WTC11 (cell line): ENCODE results near the gene CTDSP2.

Experiments
- ATF1 ChIP-seq: sonication (generic); formaldehyde crosslinking; IDR thresholded peaks from 2 replicates; pipeline ENCODE4 v1.8.1; 2023; ENCODE audit warnings: mild to moderate bottlenecking, moderate library complexity, missing genetic modification reagents
- CTCF ChIP-seq: fragments of 200-600 bp; IDR thresholded peaks from 2 replicates; pipeline ENCODE4 v1.8.0; 2022; ENCODE audit warnings: antibody characterized with exemption
- ESRRA ChIP-seq: sonication (generic); formaldehyde crosslinking; IDR thresholded peaks from 2 replicates; pipeline ENCODE4 v1.8.1; 2022; ENCODE audit warnings: mild to moderate bottlenecking, missing genetic modification reagents, borderline replicate concordance
- ETV6 ChIP-seq: sonication (generic); formaldehyde crosslinking; IDR thresholded peaks from 2 replicates; pipeline ENCODE4 v1.8.1; 2022; ENCODE audit warnings: mild to moderate bottlenecking, missing genetic modification reagents
- IRF1 ChIP-seq: sonication (generic); formaldehyde crosslinking; IDR thresholded peaks from 2 replicates; pipeline ENCODE4 v1.8.0; 2023; ENCODE audit warnings: missing genetic modification reagents
- JUN ChIP-seq: sonication (generic); formaldehyde crosslinking; IDR thresholded peaks from 2 replicates; pipeline ENCODE4 v1.8.0; 2023; ENCODE audit warnings: mild to moderate bottlenecking, missing genetic modification reagents
- MAX ChIP-seq: sonication (generic); formaldehyde crosslinking; IDR thresholded peaks from 2 replicates; pipeline ENCODE4 v1.8.0; 2022; ENCODE audit warnings: mild to moderate bottlenecking, missing genetic modification reagents
- ZSCAN18 ChIP-seq: fragments of 250-450 bp; sonication (Bioruptor Pico); IDR thresholded peaks from 2 replicates; pipeline ENCODE4 v2.1.2; 2022; ENCODE audit warnings: mild to moderate bottlenecking, moderate library complexity

GRCh38 chr12:57893431-57894353 is 47.2 kb upstream of the CTDSP2 start:
- no peak for TF ChIP-seq CTCF
- TF ChIP-seq IRF1: no peak
- TF ChIP-seq ZSCAN18: no peak
- no peak for TF ChIP-seq ATF1 (CRISPR knock-in tag)
- no peak for TF ChIP-seq MAX
- TF ChIP-seq ETV6 (CRISPR knock-in tag): no peak
- TF ChIP-seq JUN (CRISPR knock-in tag): no peak
- TF ChIP-seq ESRRA: no peak
